HG02840 (cell line): ENCODE measurements around the gene GATA3.

Experiments
- ATAC-seq: cut with Tn5 transposase; IDR thresholded peaks from one replicate; pipeline ENCODE4 v1.9.1; 2021; ENCODE audit warnings: mild to moderate bottlenecking, moderate library complexity, moderate number of reproducible peaks; ENCODE audit not compliant: unreplicated experiment, low FRiP score

Gene GATA3

GRCh38 chr10:8085251-8085650 lies 30.8 kb downstream of the GATA3 start:
- ATAC-seq = no peak

GRCh38 chr10:8086315-8086714 lies 31.8 kb downstream of the GATA3 start:
- no peak for ATAC-seq

GRCh38 chr10:8088504-8088903 lies 34.0 kb downstream of the GATA3 start:
- no peak for ATAC-seq

DNA sequence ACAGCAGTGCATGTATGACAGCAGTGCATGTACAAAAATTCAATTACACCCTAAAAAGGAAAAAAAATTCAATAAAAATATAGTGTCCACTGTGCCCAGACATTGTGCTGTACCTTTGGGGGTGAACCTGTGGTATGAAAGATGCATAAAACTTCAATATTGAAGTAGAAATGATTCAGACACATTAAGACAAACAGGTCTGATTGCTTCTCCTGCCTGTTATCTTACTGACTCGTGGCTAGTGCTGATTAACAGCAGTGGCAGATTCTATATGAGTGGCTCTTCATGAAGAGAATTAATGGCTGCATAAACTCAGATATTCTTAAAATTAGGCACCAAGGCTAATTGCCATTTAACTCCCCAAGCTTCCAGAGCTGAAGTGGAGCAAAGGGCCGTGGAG lies 37.9 kb downstream of the GATA3 start:
- ATAC-seq = no peak

GRCh38 chr10:8095959-8096358 lies 41.5 kb downstream of the GATA3 start:
- ATAC-seq = no peak

GRCh38 chr10:8096931-8097330 lies 42.4 kb downstream of the GATA3 start:
- no peak for ATAC-seq

- ATAC-seq = no peak
Measured at GRCh38 chr10:8100366-8100765, 45.9 kb downstream of the GATA3 start.

DNA sequence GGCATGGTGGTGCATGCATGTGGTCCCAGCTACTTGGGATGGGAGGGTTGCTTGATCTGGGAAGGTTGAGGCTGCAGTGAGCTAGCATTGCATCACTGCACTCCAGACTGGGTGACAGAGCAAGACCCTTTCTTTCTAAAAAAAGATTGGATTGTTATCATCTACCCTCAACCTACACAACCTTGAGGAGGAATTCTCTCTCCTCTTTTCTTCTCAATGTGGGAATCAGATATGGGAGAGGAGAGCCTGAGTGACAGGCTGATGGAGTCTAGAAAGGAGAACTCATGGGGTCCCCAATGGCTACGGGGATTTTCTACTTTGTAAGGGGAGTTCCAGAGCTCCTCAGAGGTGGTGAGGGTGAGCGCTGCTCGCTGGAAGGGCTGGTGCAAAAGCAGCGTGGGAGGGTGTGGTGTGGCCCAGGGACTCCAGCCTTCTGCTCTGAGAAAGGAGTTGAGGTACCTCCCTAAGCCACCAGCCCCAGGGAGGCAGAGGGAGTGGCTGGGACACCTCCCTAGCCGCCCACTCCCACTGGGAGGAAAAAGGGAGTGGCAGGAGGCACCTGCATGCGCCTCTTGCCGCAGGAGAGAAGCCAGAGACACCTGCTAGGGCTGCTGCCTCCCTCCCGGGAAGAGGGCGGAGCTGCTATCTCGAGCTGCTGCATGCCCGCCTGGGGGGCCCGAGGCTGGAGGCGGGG lies 48.4 kb downstream of the GATA3 start:
- ATAC-seq = no peak

DNA sequence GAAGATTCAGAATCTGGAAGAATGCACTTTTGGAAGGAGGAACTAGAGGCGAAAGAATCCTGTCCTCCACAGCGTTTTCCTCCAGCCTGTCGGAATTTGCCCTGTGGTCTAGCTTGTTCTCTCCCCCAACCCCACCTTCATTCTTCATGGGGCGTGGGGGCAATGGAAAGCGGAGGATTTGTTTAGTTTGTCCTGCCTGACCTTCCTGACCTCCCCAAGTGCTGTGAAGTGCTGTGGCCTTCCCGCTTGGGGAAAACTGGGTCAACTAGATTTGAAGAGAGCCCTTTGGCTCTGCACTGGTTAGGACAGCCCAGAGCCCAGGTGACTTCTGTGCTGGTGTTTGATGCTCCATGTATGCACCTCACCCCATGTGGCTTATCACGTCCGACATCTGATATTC lies 49.1 kb downstream of the GATA3 start:
- no peak for ATAC-seq

GRCh38 chr10:8104005-8104404 lies 49.5 kb downstream of the GATA3 start:
- ATAC-seq = no peak

GRCh38 chr10:8104721-8105120 lies 50.2 kb downstream of the GATA3 start:
- ATAC-seq = no peak

DNA sequence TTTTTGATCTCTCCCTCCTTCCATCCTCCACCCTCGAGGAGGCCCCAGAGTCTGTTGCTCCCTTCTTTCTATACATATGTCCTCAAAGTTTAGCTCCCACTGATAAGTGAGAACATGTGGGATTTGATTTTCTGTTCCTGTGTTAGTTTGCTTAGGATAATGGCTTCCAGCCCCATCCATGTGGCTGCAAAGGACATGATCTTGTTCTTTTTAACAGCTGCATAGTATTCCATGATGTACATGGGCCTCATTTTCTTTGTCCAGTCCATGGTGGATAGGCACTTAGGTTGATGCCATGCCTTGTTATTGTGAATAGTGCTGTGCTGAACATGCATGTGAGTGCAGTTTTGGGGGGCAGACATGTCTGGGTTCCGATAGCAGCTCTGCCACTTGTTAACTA lies 51.4 kb downstream of the GATA3 start:
- ATAC-seq = no peak

DNA sequence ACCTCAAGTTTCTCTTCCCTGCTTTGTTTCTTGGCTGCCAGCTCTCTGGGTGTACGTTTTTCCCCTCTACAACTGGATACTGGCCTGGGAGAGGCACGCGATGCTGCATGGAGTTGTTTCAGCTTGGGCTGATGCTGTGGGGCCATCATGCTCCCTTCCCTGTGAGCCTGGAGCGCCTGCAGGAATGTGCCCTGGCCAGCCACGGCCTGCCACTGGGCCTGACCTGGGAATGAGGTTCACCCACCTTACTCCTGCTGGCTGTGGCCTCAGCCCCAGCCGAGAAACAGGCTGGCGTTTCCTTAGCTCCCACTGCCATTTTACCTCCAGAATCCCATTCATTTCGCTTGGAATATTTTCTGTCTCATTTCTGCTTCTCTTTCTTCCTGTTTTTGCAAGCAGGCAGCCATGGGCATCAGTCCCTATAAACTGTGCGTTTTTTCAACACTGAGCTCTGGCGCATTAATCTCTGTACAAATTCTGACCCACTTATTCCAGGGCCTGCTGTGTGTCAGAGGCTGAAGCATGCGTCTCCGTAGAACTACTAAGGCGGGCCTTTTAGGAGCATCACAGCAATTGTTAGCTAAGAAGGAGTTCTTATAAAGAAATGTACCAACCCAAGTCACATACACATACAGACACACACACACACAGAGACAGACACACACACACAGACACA lies 57.9 kb downstream of the GATA3 start:
- no peak for ATAC-seq

DNA sequence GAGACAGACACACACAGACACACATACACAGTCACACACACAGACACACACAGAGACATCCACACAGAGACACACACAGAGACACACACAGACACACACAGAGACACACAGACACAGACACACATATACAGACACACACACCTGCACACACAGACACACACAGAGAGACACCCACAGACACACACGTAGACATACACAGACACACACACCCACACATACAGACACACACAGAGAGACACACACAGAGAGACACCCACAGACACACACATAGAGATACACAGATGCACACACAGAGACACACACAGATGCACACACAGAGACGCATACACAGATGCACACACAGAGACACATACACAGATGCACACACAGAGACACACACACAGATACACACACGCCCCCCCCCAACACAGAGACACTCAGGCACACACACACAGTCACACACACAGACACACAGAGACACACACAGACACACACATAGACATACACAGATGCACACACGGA lies 58.5 kb downstream of the GATA3 start:
- ATAC-seq = no peak

GRCh38 chr10:8113616-8114015 lies 59.1 kb downstream of the GATA3 start:
- no peak for ATAC-seq

DNA sequence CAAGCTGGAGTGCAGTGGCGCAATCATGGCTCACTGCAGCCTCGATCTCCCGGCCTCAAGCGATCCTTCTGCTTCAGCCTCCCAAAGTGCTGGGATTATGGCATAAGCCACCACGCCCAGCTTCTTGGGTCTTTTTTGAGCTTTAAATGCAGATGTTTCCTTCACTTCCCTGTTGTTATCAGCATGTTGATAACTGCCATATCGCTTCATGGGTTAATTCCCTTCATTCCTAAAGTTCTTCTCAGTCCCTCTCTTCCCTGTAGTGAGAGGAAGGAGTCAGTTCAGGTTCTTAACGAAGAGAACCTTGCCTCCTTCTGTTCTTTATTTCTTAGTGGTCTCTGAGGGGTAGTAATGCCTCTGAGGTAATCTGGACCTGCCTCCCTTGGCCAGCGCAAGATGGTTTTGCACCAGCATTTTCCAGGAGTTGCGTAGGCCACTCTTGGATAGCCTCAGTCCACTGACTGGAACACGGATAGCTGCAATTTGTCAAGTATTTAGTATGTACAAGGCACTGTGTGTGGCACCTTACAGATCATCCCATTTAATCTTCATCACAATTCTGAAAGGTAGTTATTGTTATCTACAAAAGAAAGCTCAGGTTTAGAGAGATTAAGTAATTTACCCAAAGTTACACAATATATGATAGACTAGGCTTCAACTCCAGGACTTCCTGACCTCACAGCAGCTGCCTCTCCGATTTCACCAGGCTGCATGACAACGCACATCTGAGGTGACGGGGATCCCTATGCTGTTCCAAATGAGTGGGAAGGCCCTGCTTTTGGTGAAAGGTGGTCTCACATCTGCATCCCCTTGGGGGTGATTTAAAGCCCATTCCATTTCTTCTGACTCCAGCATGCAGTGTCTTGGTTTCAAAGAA lies 60.5 kb downstream of the GATA3 start:
- ATAC-seq = no peak

DNA sequence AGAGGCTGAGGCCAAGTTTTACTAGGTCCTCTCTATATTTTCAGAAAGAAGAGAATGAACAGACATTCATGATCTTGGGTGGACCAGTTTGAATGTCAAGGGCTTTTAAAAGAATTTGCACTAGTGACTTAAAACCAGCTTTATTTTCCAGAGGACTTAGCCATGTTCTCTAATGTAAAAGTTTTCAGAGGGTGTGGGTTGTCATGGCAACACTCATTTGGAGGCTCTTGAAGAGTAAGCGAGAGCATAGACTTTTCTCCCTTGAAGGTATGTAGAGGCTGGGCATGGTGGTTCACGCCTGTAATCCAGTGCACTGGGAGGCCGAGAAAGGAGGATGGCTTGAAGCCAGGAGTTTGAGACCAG lies 61.1 kb downstream of the GATA3 start:
- ATAC-seq = no peak

GRCh38 chr10:8116474-8116873 lies 62.0 kb downstream of the GATA3 start:
- ATAC-seq = no peak

DNA sequence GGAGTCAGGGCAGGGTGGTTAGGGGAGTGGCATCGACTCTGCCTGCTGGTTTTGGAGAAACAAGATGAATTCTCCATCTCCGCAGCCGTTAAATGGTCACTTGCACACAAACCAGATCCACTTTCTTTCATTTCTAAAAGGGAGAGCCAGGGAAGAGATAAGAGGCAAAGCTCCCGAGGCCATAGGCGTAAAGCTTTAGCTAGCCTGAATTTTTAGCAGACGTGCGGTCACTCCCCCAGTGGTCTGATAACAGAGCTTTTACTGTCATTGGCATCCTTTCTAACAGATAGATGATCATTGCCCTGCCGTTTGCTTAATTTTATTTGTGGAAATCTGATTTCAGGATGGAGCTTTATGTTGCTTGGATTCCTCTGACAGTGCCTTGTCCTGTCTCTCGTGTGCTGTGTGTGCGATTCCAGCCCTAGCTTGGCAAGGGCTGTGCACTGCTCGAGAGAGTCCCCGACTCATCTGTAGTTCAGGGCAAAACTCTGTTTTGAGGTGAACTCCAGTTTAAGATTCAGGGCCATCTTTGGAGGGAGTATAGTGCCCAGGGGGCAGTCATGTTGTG lies 62.5 kb downstream of the GATA3 start:
- ATAC-seq = no peak

GRCh38 chr10:8121201-8121890 lies 66.9 kb downstream of the GATA3 start:
- no peak for ATAC-seq
